ENCODE data around the gene ARRDC4. TPM values are rescaled to one million over a fixed set of nuclear protein-coding genes. Genes with fewer than 3 reads are reported as not detected.

Gene ARRDC4
- polyA plus RNA-seq, 1 of the 3 experiments (the other 2 are of a cell fraction): 2.3 TPM

GRCh38 chr15:97931314-97931713 lies 29.2 kb upstream of the ARRDC4 start:
- no peaks in the 10 kb centered on the region for H3F3A ChIP-seq (replicated peaks; ENCODE audit: insufficient read depth)
- WGBS (ENCODE audit: low lambda C conversion rate): 5% methylated on average over 1 of the region's 1 CpG
- no peaks in the 10 kb centered on the region for H4K20me1 ChIP-seq (ENCODE audit: insufficient read depth)
- H3K79me2 ChIP-seq (ENCODE audit: insufficient read depth): no peaks in the 10 kb centered on the region
- no peak overlapping the region for H2AFZ ChIP-seq (ENCODE audit: low read depth)
- no peaks in the 10 kb centered on the region for H3K4me1 ChIP-seq (ENCODE audit: control insufficient read depth in 1 of 2, insufficient read depth in 2 of 2, low read depth in 1 of 2, low read length in 1 of 2)
- TF ChIP-seq ELF1 (IDR thresholded peaks at IDR 0.05) (no peak), RFX5 (IDR thresholded peaks at IDR 0.05; ENCODE audit: low read length) (no peak), PBX3 (IDR thresholded peaks at IDR 0.05) (no peak), EP300 (IDR thresholded peaks at IDR 0.05; ENCODE audit: borderline replicate concordance in 1 of 2, low read depth in 1 of 2, low read length in 1 of 2) (no peak), NRF1 (IDR thresholded peaks at IDR 0.05; ENCODE audit: low read depth, low read length) (no peak), MEF2A (IDR thresholded peaks at IDR 0.05; ENCODE audit: borderline replicate concordance, low read depth) (no peak), FOXM1 (IDR thresholded peaks at IDR 0.05; ENCODE audit: low read depth) (no peak), TEAD4 (IDR thresholded peaks at IDR 0.05; ENCODE audit: borderline replicate concordance, insufficient read depth) (no peak), SIN3A (IDR thresholded peaks at IDR 0.05; ENCODE audit: borderline replicate concordance, low read depth, low read length) (no peak), FOSL2 (IDR thresholded peaks at IDR 0.05; ENCODE audit: borderline replicate concordance, low read depth) (no peak), SMC3 (IDR thresholded peaks at IDR 0.05; ENCODE audit: low read depth, low read length) (no peak), CHD2 (IDR thresholded peaks at IDR 0.05; ENCODE audit: low read length, partially characterized antibody) (no peak)
- TF ChIP-seq, protein P1, sequence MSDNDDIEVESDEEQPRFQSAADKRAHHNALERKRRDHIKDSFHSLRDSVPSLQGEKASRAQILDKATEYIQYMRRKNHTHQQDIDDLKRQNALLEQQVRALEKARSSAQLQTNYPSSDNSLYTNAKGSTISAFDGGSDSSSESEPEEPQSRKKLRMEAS (IDR thresholded peaks at IDR 0.05; ENCODE audit: low read depth): no peak
- TF ChIP-seq, protein P2, sequence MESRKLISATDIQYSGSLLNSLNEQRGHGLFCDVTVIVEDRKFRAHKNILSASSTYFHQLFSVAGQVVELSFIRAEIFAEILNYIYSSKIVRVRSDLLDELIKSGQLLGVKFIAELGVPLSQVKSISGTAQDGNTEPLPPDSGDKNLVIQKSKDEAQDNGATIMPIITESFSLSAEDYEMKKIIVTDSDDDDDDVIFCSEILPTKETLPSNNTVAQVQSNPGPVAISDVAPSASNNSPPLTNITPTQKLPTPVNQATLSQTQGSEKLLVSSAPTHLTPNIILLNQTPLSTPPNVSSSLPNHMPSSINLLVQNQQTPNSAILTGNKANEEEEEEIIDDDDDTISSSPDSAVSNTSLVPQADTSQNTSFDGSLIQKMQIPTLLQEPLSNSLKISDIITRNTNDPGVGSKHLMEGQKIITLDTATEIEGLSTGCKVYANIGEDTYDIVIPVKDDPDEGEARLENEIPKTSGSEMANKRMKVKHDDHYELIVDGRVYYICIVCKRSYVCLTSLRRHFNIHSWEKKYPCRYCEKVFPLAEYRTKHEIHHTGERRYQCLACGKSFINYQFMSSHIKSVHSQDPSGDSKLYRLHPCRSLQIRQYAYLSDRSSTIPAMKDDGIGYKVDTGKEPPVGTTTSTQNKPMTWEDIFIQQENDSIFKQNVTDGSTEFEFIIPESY (IDR thresholded peaks at IDR 0.05; ENCODE audit: borderline replicate concordance, low read depth): no peak
- no peaks in the 10 kb centered on the region for H3K36me3 ChIP-seq (replicated peaks in 1 of 2; ENCODE audit: control insufficient read depth in 1 of 2, insufficient read depth in 2 of 2, low read length in 1 of 2)
- POLR2A ChIA-PET: no interaction called here
- no peaks in the 10 kb centered on the region for H3K9me2 ChIP-seq
- H3K27ac ChIP-seq (ENCODE audit: low read depth in 2 of 2, low read length in 1 of 2): no peak overlapping the region
- no peak for DNase-seq
- H3K4me3 ChIP-seq (ENCODE audit: low read depth in 2 of 2, low read length in 1 of 2): no peak overlapping the region
- CTCF ChIA-PET: no interaction called here
- no peaks in the 10 kb centered on the region for H3K9me3 ChIP-seq
- H3K4me2 ChIP-seq: no peak overlapping the region
- no peaks in the 10 kb centered on the region for H3K27me3 ChIP-seq (ENCODE audit: insufficient read depth)
- no peak overlapping the region for H3K9ac ChIP-seq

- Histone ChIP-seq H3K79me2 (ENCODE audit: insufficient read depth) (no peaks in the 10 kb centered on the region), H3K9me2 (no peaks in the 10 kb centered on the region), H3K4me3 (ENCODE audit: low read depth in 2 of 2, low read length in 1 of 2) (no peak overlapping the region), H3F3A (replicated peaks; ENCODE audit: insufficient read depth) (no peaks in the 10 kb centered on the region), H3K9me3 (no peaks in the 10 kb centered on the region), H3K9ac (no peak overlapping the region), H2AFZ (ENCODE audit: low read depth) (no peak overlapping the region), H3K27ac (ENCODE audit: low read depth in 2 of 2, low read length in 1 of 2) (no peak overlapping the region), H3K27me3 (ENCODE audit: insufficient read depth) (no peaks in the 10 kb centered on the region), H3K4me1 (ENCODE audit: control insufficient read depth in 1 of 2, insufficient read depth in 2 of 2, low read depth in 1 of 2, low read length in 1 of 2) (no peaks in the 10 kb centered on the region), H3K4me2 (no peak overlapping the region), H4K20me1 (ENCODE audit: insufficient read depth) (no peaks in the 10 kb centered on the region), H3K36me3 (replicated peaks in 1 of 2; ENCODE audit: control insufficient read depth in 1 of 2, insufficient read depth in 2 of 2, low read length in 1 of 2) (no peaks in the 10 kb centered on the region)
- POLR2A ChIA-PET: no interaction called here
- DNase-seq: no peak
- WGBS (ENCODE audit: low lambda C conversion rate): 0% methylated on average over 1 of the region's 1 CpG
- CTCF ChIA-PET: interaction anchor here (1.3 kb wide), 1 partner anchor 490 kb away, joined by 3 read pairs; no protein-coding TSS in a partner anchor
- TF ChIP-seq GABPA (IDR thresholded peaks at IDR 0.05; ENCODE audit: low read depth) (no peak), MEF2A (IDR thresholded peaks at IDR 0.05; ENCODE audit: borderline replicate concordance, low read depth) (no peak), TCF12 (IDR thresholded peaks at IDR 0.05) (no peak), SIN3A (IDR thresholded peaks at IDR 0.05; ENCODE audit: borderline replicate concordance, low read depth, low read length) (no peak), RAD21 (IDR thresholded peaks at IDR 0.05; ENCODE audit: low read length) (no peak), SMC3 (IDR thresholded peaks at IDR 0.05; ENCODE audit: low read depth, low read length) (no peak), USF1 (IDR thresholded peaks at IDR 0.05; ENCODE audit: borderline replicate concordance, low read depth) (no peak), POLR2AphosphoS5 (IDR thresholded peaks at IDR 0.05; ENCODE audit: low read depth, low read length) (no peak), YY1 (IDR thresholded peaks at IDR 0.05; ENCODE audit: low read depth) (no peak), FOSL2 (IDR thresholded peaks at IDR 0.05; ENCODE audit: borderline replicate concordance, low read depth) (no peak), FOXM1 (IDR thresholded peaks at IDR 0.05; ENCODE audit: low read depth) (no peak), ELF1 (IDR thresholded peaks at IDR 0.05) (no peak)
- TF ChIP-seq, protein P2 (IDR thresholded peaks at IDR 0.05; ENCODE audit: borderline replicate concordance, low read depth): no peak
- TF ChIP-seq, protein P1 (IDR thresholded peaks at IDR 0.05; ENCODE audit: low read depth): no peak
Measured at GRCh38 chr15:97933589-97933988, 26.9 kb upstream of the ARRDC4 start.
